Activated CD4-positive, alpha-beta memory T cell treated with anti-CD3 and anti-CD28 coated beads for 36 hours (primary cell): ENCODE data around the gene PLEKHA3. TPM values are rescaled to one million over a fixed set of nuclear protein-coding genes. Genes with fewer than 3 reads are reported as not detected.
"Not testable (repeated sequence)": the region's sequence is repeated elsewhere in the genome, so short reads cannot be mapped to it uniquely, and the experiment has no call there.

Experiments
- CTCF ChIA-PET: fragments of 350-600 bp; sonication (Branson Sonifier 250); formaldehyde crosslinking; loops from one replicate; lab custom pipeline; 2021; ENCODE audit warnings: antibody characterized with exemption, inconsistent platforms; lab: Charles Lee
- POLR2A ChIA-PET: fragments of 350-600 bp; sonication (Branson Sonifier 250); formaldehyde crosslinking; loops from one replicate; lab custom pipeline; 2021; ENCODE audit warnings: antibody characterized with exemption; lab: Charles Lee
- DNase-seq: peaks from one replicate; pipeline ENCODE4 v3.0.0-alpha.2; 2020
- H3K27ac Mint-ChIP-seq: one replicate; pipeline ENCODE4 v1.8.0; 2021; ENCODE audit warnings: mixed read lengths
- H3K27me3 Mint-ChIP-seq: one replicate; pipeline ENCODE4 v1.8.0; 2021; ENCODE audit warnings: mixed read lengths
- H3K36me3 Mint-ChIP-seq: one replicate; pipeline ENCODE4 v1.8.0; 2021; ENCODE audit warnings: mixed read lengths
- H3K4me1 Mint-ChIP-seq: one replicate; pipeline ENCODE4 v1.8.0; 2021; ENCODE audit warnings: low read depth, mixed read lengths
- H3K4me3 Mint-ChIP-seq: one replicate; pipeline ENCODE4 v1.8.0; 2021; ENCODE audit warnings: mild to moderate bottlenecking, mixed read lengths
- H3K9me3 Mint-ChIP-seq: one replicate; pipeline ENCODE4 v1.8.0; 2021; ENCODE audit warnings: mixed read lengths
- intact Hi-C: fragments of 100-400 bp; cut with micrococcal nuclease; formaldehyde crosslinking; loops from one replicate; pipeline ENCODE4 v1.15.1; 2023
- total RNA-seq, 2 experiments: library from RNA; stranded (reverse); gene quantifications; one replicate each; pipeline ENCODE4 v1.2.3, GENCODE V29; 2021

PLEKHA3 gene
- total RNA-seq, 2 experiments from 2014 or later = 22.8 to 27.5 TPM

- Mint-ChIP-seq H3K36me3 (peaks cover 25% of the 10 kb centered on the region), H3K4me3 (no peak overlapping the region), H3K27ac (no peak overlapping the region), H3K27me3 (no peaks in the 10 kb centered on the region), H3K9me3 (no peaks in the 10 kb centered on the region), H3K4me1 (peaks cover 26% of the 10 kb centered on the region)
- POLR2A ChIA-PET = no interaction called here
- DNase-seq = no peak
- CTCF ChIA-PET = interaction anchor here (0.6 kb wide), 1 partner anchor 16 kb away, joined by 3 read pairs; no protein-coding TSS in a partner anchor
- intact Hi-C loops = no loop called here
These were observed 28.4 kb downstream of the PLEKHA3 start for GRCh38 chr2:178508646-178509045.

DNA sequence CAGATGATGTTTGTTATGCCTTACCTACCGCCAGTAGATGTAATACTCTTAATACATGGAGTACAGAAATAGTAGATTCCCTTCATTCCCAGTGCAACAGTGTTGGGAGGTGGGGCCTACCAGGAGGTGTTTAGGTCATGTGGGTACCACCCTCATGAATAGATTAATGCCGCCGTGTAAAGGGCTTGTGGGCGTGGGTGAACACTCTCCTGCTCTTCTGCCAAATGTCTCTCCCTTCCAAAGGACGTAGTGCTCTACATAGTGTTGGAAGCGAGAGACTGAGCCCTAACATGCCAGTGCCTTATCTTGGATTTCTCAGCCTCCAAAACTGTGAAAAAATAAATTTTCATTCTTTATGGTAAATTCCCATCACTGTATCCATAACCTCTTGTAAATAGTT is 30.1 kb downstream of the PLEKHA3 start:
- intact Hi-C loops = no loop called here
- ChIA-PET CTCF (no interaction called here), POLR2A (no interaction called here)
- H3K36me3 Mint-ChIP-seq = peaks cover 28% of the 10 kb centered on the region
- no peaks in the 10 kb centered on the region for H3K9me3 Mint-ChIP-seq
- H3K4me1 Mint-ChIP-seq = peaks cover 40% of the 10 kb centered on the region
- no peaks in the 10 kb centered on the region for H3K27me3 Mint-ChIP-seq
- no peak overlapping the region for H3K4me3 Mint-ChIP-seq
- DNase-seq = no peak
- H3K27ac Mint-ChIP-seq = no peak overlapping the region

DNA sequence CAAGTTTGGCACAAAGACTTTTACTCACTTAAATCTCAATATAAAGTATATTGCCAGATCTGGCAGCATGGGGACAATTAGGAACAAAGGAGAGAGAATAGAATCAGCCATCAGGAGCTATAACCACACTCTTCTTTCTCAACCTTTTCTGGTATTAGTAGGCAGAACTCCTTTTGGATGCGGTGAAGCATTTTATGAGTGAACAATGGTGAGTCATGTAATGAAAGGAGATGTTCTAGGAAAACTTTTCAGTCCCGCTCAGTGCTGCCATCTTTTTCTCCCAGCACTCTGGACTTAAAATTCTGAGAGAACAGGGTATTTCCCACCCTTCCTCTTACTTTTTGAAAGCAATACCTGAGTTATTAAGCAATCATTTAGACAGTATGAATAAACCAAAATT is 32.2 kb downstream of the PLEKHA3 start:
- intact Hi-C loops = no loop called here
- no peak for DNase-seq
- CTCF ChIA-PET = interaction anchor here (1.2 to 1.7 kb wide), 2 partner anchors 18 to 33 kb away, joined by 3 to 7 read pairs; partner anchors contain the start of gene PLEKHA3

DNA sequence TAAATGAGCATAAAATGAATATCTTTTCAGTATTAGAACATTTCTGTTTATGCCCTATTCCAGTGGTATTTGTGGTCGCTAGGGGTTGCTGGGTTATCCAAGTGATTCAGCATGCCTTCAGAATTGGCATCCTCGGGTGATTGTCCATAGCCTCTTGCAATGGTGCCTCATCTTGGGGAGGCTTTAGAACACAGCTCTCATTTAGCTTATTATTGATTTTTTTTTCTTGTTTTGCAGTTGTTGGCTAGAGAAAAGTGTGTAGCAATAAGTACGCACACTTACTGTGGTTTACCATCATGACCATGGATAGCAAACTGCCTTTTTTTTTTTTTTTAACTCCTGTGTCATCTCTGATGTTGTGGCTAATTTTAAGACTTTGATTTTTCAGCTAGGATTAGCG is 33.6 kb downstream of the PLEKHA3 start:
- H3K9me3 Mint-ChIP-seq = no peaks in the 10 kb centered on the region
- peaks cover 39% of the 10 kb centered on the region for H3K36me3 Mint-ChIP-seq
- no peak for DNase-seq
- H3K4me1 Mint-ChIP-seq = peaks cover 27% of the 10 kb centered on the region
- no peaks in the 10 kb centered on the region for H3K27me3 Mint-ChIP-seq
- CTCF ChIA-PET = interaction anchor here (0.7 to 1.7 kb wide), 2 partner anchors 11 to 17 kb away, joined by 3 to 7 read pairs; no protein-coding TSS in a partner anchor
- intact Hi-C loops = loop anchor here (1.0 to 2.0 kb wide), 6 partner anchors 9 to 593 kb away; partner anchors contain the start of genes FKBP7, PJVK and PRKRA
- H3K27ac Mint-ChIP-seq = no peak overlapping the region
- no peak overlapping the region for H3K4me3 Mint-ChIP-seq
- POLR2A ChIA-PET = interaction anchor here (0.6 to 1.5 kb wide), 2 partner anchors 16 to 397 kb away, joined by 5 to 8 read pairs; no protein-coding TSS in a partner anchor

More for the DNA sequence above, 32.2 kb downstream of the PLEKHA3 start:
- H3K27ac Mint-ChIP-seq = no peak overlapping the region
- POLR2A ChIA-PET = interaction anchor here (1.2 kb wide), 1 partner anchor 18 kb away, joined by 3 read pairs; no protein-coding TSS in a partner anchor
- H3K9me3 Mint-ChIP-seq = no peaks in the 10 kb centered on the region
- no peaks in the 10 kb centered on the region for H3K27me3 Mint-ChIP-seq
- H3K4me3 Mint-ChIP-seq = no peak overlapping the region
- H3K4me1 Mint-ChIP-seq = peaks cover 34% of the 10 kb centered on the region
- peaks cover 26% of the 10 kb centered on the region for H3K36me3 Mint-ChIP-seq

GRCh38 chr2:178514664-178515063 is 34.4 kb downstream of the PLEKHA3 start:
- CTCF ChIA-PET = no interaction called here
- Mint-ChIP-seq H3K27me3 (no peaks in the 10 kb centered on the region), H3K9me3 (no peaks in the 10 kb centered on the region), H3K4me1 (peaks cover 27% of the 10 kb centered on the region), H3K36me3 (peaks cover 36% of the 10 kb centered on the region), H3K27ac (peak overlapping the region; percentile 87), H3K4me3 (peak overlapping the region; percentile 36)
- POLR2A ChIA-PET = interaction anchor here (0.6 to 1.5 kb wide), 2 partner anchors 15 to 17 kb away, joined by 3 to 8 read pairs; no protein-coding TSS in a partner anchor
- intact Hi-C loops = loop anchor here (1.0 to 2.0 kb wide), 6 partner anchors 9 to 592 kb away; partner anchors contain the start of genes FKBP7, PJVK and PRKRA
- peak; percentile 70 for DNase-seq

- POLR2A ChIA-PET = interaction anchor here (0.5 kb wide), 1 partner anchor 46 kb away, joined by 3 read pairs; no protein-coding TSS in a partner anchor
- peaks cover 35% of the 10 kb centered on the region for H3K36me3 Mint-ChIP-seq
These were observed 37.2 kb downstream of the PLEKHA3 start for GRCh38 chr2:178517496-178517895.

GRCh38 chr2:178521304-178522150 is 41.3 kb downstream of the PLEKHA3 start:
- ChIA-PET CTCF (interaction anchor here (0.6 to 1.4 kb wide), 5 partner anchors 9 to 107 kb away, joined by 3 to 5 read pairs (median 3); partner anchors contain the start of gene PRKRA), POLR2A (interaction anchor here (2.5 kb wide), 1 partner anchor 9 kb away, joined by 9 read pairs; no protein-coding TSS in a partner anchor)
- H3K4me1 Mint-ChIP-seq = peaks cover 40% of the 10 kb centered on the region
- H3K27ac Mint-ChIP-seq = peak overlapping the region; percentile 91
- H3K27me3 Mint-ChIP-seq = no peaks in the 10 kb centered on the region
- H3K36me3 Mint-ChIP-seq = peaks cover 31% of the 10 kb centered on the region
- intact Hi-C loops = loop anchor here (1.0 to 5.0 kb wide), 6 partner anchors 9 to 969 kb away; partner anchors contain the start of gene RBM45
- DNase-seq = peak; percentile 74
- H3K9me3 Mint-ChIP-seq = peaks cover 4% of the 10 kb centered on the region
- H3K4me3 Mint-ChIP-seq = peak overlapping the region; percentile 47

More at GRCh38 chr2:178517496-178517895, 37.2 kb downstream of the PLEKHA3 start:
- Mint-ChIP-seq H3K27ac (no peak overlapping the region), H3K9me3 (peaks cover 4% of the 10 kb centered on the region), H3K27me3 (no peaks in the 10 kb centered on the region), H3K4me3 (no peak overlapping the region), H3K4me1 (peaks cover 44% of the 10 kb centered on the region)
- CTCF ChIA-PET = no interaction called here
- intact Hi-C loops = no loop called here
- no peak for DNase-seq

- POLR2A ChIA-PET = interaction anchor here (1.4 to 2.5 kb wide), 2 partner anchors 7 to 72 kb away, joined by 3 to 9 read pairs; partner anchors contain the start of genes PJVK and PRKRA
- CTCF ChIA-PET = interaction anchor here (0.6 to 2.3 kb wide), 9 partner anchors 20 to 482 kb away, joined by 3 to 10 read pairs (median 3); partner anchors contain the start of gene PLEKHA3
- H3K4me1 Mint-ChIP-seq = peaks cover 54% of the 10 kb centered on the region
These were observed 42.8 kb downstream of the PLEKHA3 start for GRCh38 chr2:178522950-178523595.

DNA sequence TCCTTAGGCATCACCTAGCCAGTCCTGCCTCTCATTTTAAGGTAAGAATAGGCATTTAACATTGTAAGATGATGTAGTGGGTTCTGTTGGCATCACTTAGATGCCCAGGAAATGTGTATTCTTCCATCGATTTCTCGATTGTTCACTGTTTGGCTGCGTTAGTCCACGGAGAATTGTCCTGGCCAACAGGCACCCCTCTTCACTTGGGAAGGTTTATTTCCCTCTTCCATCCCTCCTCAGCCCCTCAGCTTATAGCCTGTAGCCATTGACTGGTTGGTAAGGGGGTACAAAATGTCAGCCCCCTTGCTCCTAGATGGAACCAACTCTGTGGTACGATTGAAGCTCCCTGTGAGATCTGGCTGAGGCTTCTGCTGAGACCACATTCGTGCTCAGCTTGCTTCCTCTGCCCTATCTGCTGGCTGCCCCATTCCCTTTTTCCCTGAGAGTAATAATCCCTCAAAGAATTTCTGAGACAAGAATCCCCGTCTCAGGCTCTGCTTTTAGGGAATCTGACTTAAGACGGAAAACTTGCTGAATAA is 43.4 kb downstream of the PLEKHA3 start:
- ChIA-PET CTCF (interaction anchor here (1.1 to 2.3 kb wide), 4 partner anchors 20 to 109 kb away, joined by 3 to 10 read pairs (median 4); partner anchors contain the start of gene PLEKHA3), POLR2A (interaction anchor here (1.4 kb wide), 1 partner anchor 73 kb away, joined by 3 read pairs; the partner anchor contains the start of genes PJVK and PRKRA)
- H3K27ac Mint-ChIP-seq = peak overlapping the region; percentile 91
- DNase-seq = no peak
- peaks cover 17% of the 10 kb centered on the region for H3K36me3 Mint-ChIP-seq
- intact Hi-C loops = loop anchor here (1.0 to 5.0 kb wide), 6 partner anchors 9 to 971 kb away; partner anchors contain the start of gene RBM45
- H3K27me3 Mint-ChIP-seq = no peaks in the 10 kb centered on the region
- H3K9me3 Mint-ChIP-seq = peaks cover 4% of the 10 kb centered on the region
- peak overlapping the region; percentile 95 for H3K4me3 Mint-ChIP-seq
- H3K4me1 Mint-ChIP-seq = peaks cover 59% of the 10 kb centered on the region

More at GRCh38 chr2:178522950-178523595, 42.8 kb downstream of the PLEKHA3 start:
- Mint-ChIP-seq H3K27ac (peak overlapping the region; percentile 91), H3K4me3 (peak overlapping the region; percentile 95), H3K27me3 (no peaks in the 10 kb centered on the region), H3K9me3 (peaks cover 4% of the 10 kb centered on the region), H3K36me3 (peaks cover 21% of the 10 kb centered on the region)
- intact Hi-C loops = loop anchor here (1.0 to 5.0 kb wide), 6 partner anchors 9 to 971 kb away; partner anchors contain the start of gene RBM45
- DNase-seq = peak; percentile 92

GRCh38 chr2:178525010-178525409 is 44.8 kb downstream of the PLEKHA3 start:
- CTCF ChIA-PET, DNase-seq, intact Hi-C loops, H3K27me3 Mint-ChIP-seq, H3K4me3 Mint-ChIP-seq, POLR2A ChIA-PET, H3K9me3 Mint-ChIP-seq, H3K27ac Mint-ChIP-seq: not testable (repeated sequence)
- H3K4me1 Mint-ChIP-seq = peaks cover 64% of the 10 kb centered on the region
- peaks cover 15% of the 10 kb centered on the region for H3K36me3 Mint-ChIP-seq

GRCh38 chr2:178525460-178525859 is 45.2 kb downstream of the PLEKHA3 start:
- peaks cover 16% of the 10 kb centered on the region for H3K36me3 Mint-ChIP-seq
- DNase-seq, H3K27ac Mint-ChIP-seq, POLR2A ChIA-PET, H3K9me3 Mint-ChIP-seq, intact Hi-C loops, CTCF ChIA-PET, H3K27me3 Mint-ChIP-seq, H3K4me3 Mint-ChIP-seq: not testable (repeated sequence)
- peaks cover 63% of the 10 kb centered on the region for H3K4me1 Mint-ChIP-seq
